Measurements from ENCODE around the gene MYOZ2. TPM values are rescaled to one million over a fixed set of nuclear protein-coding genes. Genes with fewer than 3 reads are reported as not detected.
A peak's percentile ranks its signal among the peaks of the same experiment; 100 is the strongest.

The MYOZ2 gene
- total RNA-seq (0.13 and 0.60 TPM in 2 replicates), polyA plus RNA-seq (0.11 and 0.22 TPM in 2 replicates), polyA minus RNA-seq (not detected in 2 replicates), Bru-seq, nascent RNA (percentile 18 among the genes with signal in this experiment), BruChase-seq, experiment 1, labeled RNA remaining after a 6-hour chase (percentile 20 among the genes with signal in this experiment), BruChase-seq, experiment 2, labeled RNA remaining after a 2-hour chase (percentile 16 among the genes with signal in this experiment)
- 0.16 and 0.21 TPM in 2 replicates for polyA plus RNA-seq (2011; cell fraction: cytosol; rRNA removed)
- polyA plus RNA-seq (2011; cell fraction: nucleus; rRNA removed): 0.14 TPM in 1 of 2 replicates, not detected in the other
- polyA plus RNA-seq (2012): 0.29 and 0.52 TPM in 2 replicates
- not detected for polyA minus RNA-seq (2011; cell fraction: cytosol; rRNA and poly(A)+ RNA removed)
- polyA minus RNA-seq (2011; cell fraction: nucleus; rRNA and poly(A)+ RNA removed): 0.19 TPM in 1 of 2 replicates, not detected in the other
- long read RNA-seq, partial matches to known transcripts: 0 of 2 reads
- long read RNA-seq, other reads (novel, unspliced or antisense): 0 of 2 reads

DNA sequence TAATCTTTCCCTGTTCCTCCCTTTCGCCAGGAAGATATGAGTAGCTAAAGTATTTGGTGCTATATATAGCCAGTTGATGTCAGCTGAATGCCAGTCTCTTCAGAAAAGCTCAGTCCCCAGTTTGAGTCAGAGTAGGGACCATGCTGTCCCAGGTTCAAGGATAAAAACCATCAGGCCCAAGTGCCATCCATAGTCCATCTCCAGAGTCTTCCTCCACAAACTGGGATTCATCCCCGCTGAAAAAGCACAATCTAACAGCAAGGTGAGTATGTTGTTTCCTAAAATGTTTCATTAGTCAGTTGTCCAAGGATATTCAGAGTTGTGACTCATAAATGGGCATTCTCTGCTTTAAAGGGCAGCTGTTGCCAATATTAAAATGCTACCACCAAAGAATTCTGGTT, at the start of gene MYOZ2:
Gene MYOZ2, plus strand, starts transcription at position 112 of the 401 bp plus-strand sequence. CDS start 694 bp downstream, outside the sequence.
- Histone ChIP-seq H3K4me1 (ENCODE audit: control insufficient read depth, extremely low read depth, insufficient read depth, low read length) (peaks cover 27% of the 10 kb centered on the region), H3K4me3 (replicated peaks in 1 of 3; ENCODE audit: insufficient read depth in 1 of 3, low read depth in 1 of 3, low read length in 3 of 3) (no peak within 1 kb of the TSS), H3K27ac (ENCODE audit: insufficient read depth, low read depth, low read length) (peak within 1 kb of the TSS; percentile 26), H2AFZ (ENCODE audit: low read depth, low read length) (peak within 1 kb of the TSS; percentile 81), H4K20me1 (replicated peaks; ENCODE audit: control insufficient read depth, extremely low read depth, insufficient read depth, low read length) (no peaks in the 10 kb centered on the region), H3K27me3 (ENCODE audit: control insufficient read depth in 2 of 2, insufficient read depth in 2 of 2, low read length in 2 of 2) (no peaks in the 10 kb centered on the region), H3K4me2 (ENCODE audit: insufficient read depth, low read length) (peak within 1 kb of the TSS; percentile 21), H3K36me3 (ENCODE audit: control insufficient read depth in 2 of 2, extremely low read depth in 1 of 2, insufficient read depth in 2 of 2, low read length in 2 of 2) (no peaks in the 10 kb centered on the region), H3K9ac (replicated peaks; ENCODE audit: extremely low read depth, insufficient read depth, low read length) (no peak within 1 kb of the TSS), H3K79me2 (ENCODE audit: control insufficient read depth, insufficient read depth, low read length) (no peaks in the 10 kb centered on the region), H3K9me3 (replicated peaks; ENCODE audit: control insufficient read depth, insufficient read depth, low read length) (no peaks in the 10 kb centered on the region), H3K9me1 (replicated peaks; ENCODE audit: control insufficient read depth, extremely low read depth, insufficient read depth, low read length) (no peaks in the 10 kb centered on the region)
- intact Hi-C loops (cut with micrococcal nuclease): no loop called here
- dilution Hi-C loops (cut with MboI; ENCODE audit: extremely low pct_ligation_motif_present, low sequenced_read_pairs): no loop called here
- peak; percentile 67 for FAIRE-seq
- BruUV-seq (replicated peaks): no TSS peak
- TF ChIP-seq, protein P1, sequence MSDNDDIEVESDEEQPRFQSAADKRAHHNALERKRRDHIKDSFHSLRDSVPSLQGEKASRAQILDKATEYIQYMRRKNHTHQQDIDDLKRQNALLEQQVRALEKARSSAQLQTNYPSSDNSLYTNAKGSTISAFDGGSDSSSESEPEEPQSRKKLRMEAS (IDR thresholded peaks at IDR 0.05; ENCODE audit: insufficient read depth, insufficient read length): no peak
- TF ChIP-seq JUN (IDR thresholded peaks at IDR 0.05; ENCODE audit: borderline replicate concordance, insufficient read depth, insufficient read length, low read depth) (peak; percentile 26), FOS (IDR thresholded peaks at IDR 0.05; ENCODE audit: borderline replicate concordance, insufficient read depth, low read length) (peak; percentile 65)
- DNase-seq (ENCODE audit: low read depth, low spot score): peak; percentile 61
- ChIA-PET POLR2A (interaction anchor here (1.2 kb wide), 1 partner anchor 32 kb away, joined by 3 read pairs; no protein-coding TSS in a partner anchor), CTCF (interaction anchor here (0.6 to 2.3 kb wide), 6 partner anchors 12 to 63 kb away, joined by 3 to 8 read pairs (median 3); no protein-coding TSS in a partner anchor)

DNA sequence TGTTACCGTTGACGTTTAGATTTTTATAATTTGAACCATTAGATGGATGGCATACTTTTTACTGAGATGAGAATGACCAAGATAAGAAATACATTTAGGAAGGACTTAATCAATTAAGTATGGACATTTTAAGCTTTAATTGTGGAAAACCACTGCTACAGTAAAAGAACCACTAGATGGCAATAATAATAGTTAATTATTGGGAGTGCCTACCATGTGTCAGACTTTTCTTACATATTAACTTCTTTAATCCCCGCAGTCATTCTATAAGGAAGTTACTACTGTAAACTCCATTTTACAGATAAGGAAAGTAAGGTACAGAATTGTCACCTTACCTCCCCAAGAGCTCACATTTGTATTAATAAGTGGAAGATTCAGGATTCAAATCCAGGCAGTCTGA, 48.5 kb upstream of the MYOZ2 start:
- H3K27me3 ChIP-seq (ENCODE audit: control insufficient read depth in 2 of 2, insufficient read depth in 2 of 2, low read length in 2 of 2): no peaks in the 10 kb centered on the region
- BruUV-seq (replicated peaks): no TSS peak
- TF ChIP-seq, protein P2, sequence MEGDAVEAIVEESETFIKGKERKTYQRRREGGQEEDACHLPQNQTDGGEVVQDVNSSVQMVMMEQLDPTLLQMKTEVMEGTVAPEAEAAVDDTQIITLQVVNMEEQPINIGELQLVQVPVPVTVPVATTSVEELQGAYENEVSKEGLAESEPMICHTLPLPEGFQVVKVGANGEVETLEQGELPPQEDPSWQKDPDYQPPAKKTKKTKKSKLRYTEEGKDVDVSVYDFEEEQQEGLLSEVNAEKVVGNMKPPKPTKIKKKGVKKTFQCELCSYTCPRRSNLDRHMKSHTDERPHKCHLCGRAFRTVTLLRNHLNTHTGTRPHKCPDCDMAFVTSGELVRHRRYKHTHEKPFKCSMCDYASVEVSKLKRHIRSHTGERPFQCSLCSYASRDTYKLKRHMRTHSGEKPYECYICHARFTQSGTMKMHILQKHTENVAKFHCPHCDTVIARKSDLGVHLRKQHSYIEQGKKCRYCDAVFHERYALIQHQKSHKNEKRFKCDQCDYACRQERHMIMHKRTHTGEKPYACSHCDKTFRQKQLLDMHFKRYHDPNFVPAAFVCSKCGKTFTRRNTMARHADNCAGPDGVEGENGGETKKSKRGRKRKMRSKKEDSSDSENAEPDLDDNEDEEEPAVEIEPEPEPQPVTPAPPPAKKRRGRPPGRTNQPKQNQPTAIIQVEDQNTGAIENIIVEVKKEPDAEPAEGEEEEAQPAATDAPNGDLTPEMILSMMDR (IDR thresholded peaks at IDR 0.05; ENCODE audit: extremely low read depth in 1 of 2, insufficient read depth in 1 of 2, low read depth in 1 of 2, low read length in 2 of 2): peak; percentile 14 to 22
- TF ChIP-seq, protein P1 (IDR thresholded peaks at IDR 0.05; ENCODE audit: insufficient read depth, insufficient read length): no peak
- POLR2A ChIA-PET: interaction anchor here (1.2 kb wide), 1 partner anchor 125 kb away, joined by 8 read pairs; the partner anchor contains the start of gene USP53
- H3K79me2 ChIP-seq (ENCODE audit: control insufficient read depth, insufficient read depth, low read length): no peaks in the 10 kb centered on the region
- DNase-seq (ENCODE audit: low read depth, low spot score) (peak; percentile 53), FAIRE-seq (peak; percentile 64)
- H3K4me2 ChIP-seq (ENCODE audit: insufficient read depth, low read length): no peak overlapping the region
- dilution Hi-C loops (cut with MboI; ENCODE audit: extremely low pct_ligation_motif_present, low sequenced_read_pairs): no loop called here
- H3K4me3 ChIP-seq (replicated peaks in 1 of 3; ENCODE audit: insufficient read depth in 1 of 3, low read depth in 1 of 3, low read length in 3 of 3): no peak overlapping the region
- H3K4me1 ChIP-seq (ENCODE audit: control insufficient read depth, extremely low read depth, insufficient read depth, low read length): no peaks in the 10 kb centered on the region
- H3K9ac ChIP-seq (replicated peaks; ENCODE audit: extremely low read depth, insufficient read depth, low read length): no peak overlapping the region
- H3K27ac ChIP-seq (ENCODE audit: insufficient read depth, low read depth, low read length): no peak overlapping the region
- H3K9me3 ChIP-seq (replicated peaks; ENCODE audit: control insufficient read depth, insufficient read depth, low read length): no peaks in the 10 kb centered on the region
- H2AFZ ChIP-seq (ENCODE audit: low read depth, low read length): peak overlapping the region; percentile 46
- H3K36me3 ChIP-seq (ENCODE audit: control insufficient read depth in 2 of 2, extremely low read depth in 1 of 2, insufficient read depth in 2 of 2, low read length in 2 of 2): no peaks in the 10 kb centered on the region
- H4K20me1 ChIP-seq (replicated peaks; ENCODE audit: control insufficient read depth, extremely low read depth, insufficient read depth, low read length): no peaks in the 10 kb centered on the region
- CTCF ChIA-PET: interaction anchor here (0.6 to 2.3 kb wide), 43 partner anchors 10 to 219 kb away, joined by 3 to 52 read pairs (median 5); partner anchors contain the start of genes MYOZ2 and USP53
- no peaks in the 10 kb centered on the region for H3K9me1 ChIP-seq (replicated peaks; ENCODE audit: control insufficient read depth, extremely low read depth, insufficient read depth, low read length)
- intact Hi-C loops (cut with micrococcal nuclease): loop anchor here (1.0 kb wide), 2 partner anchors 125 to 199 kb away; partner anchors contain the start of gene USP53

All from endothelial cell of umbilical vein (primary cell).